Daoy (cell line): Measurements from ENCODE around the gene FAM111B. TPM values are rescaled to one million over a fixed set of nuclear protein-coding genes. Genes with fewer than 3 reads are reported as not detected.

Source experiments
- DNase-seq: peaks from one replicate; pipeline ENCODE4 v3.0.0-alpha.2; 2015; ENCODE audit warnings: low read depth
- total RNA-seq: library from RNA; depleted of rRNA; stranded (reverse); fragments of >200 nt; shearing (Covaris generic); gene quantifications from 2 replicates; pipeline ENCODE4 v1.2.3, GENCODE V29; 2014; rRNA removed

The FAM111B gene
- total RNA-seq, 1 experiment from 2014 or later: 32.3 TPM

GRCh38 chr11:59157433-59157832 lies 50.4 kb downstream of the FAM111B start:
- no peak for DNase-seq

- peak; percentile 62 for DNase-seq
Measured at GRCh38 chr11:59158206-59159068, 51.4 kb downstream of the FAM111B start.

GRCh38 chr11:59164028-59164427 lies 57.0 kb downstream of the FAM111B start:
- DNase-seq: no peak

GRCh38 chr11:59171508-59172322 lies 64.7 kb downstream of the FAM111B start, which contains the start of gene DTX4:
Gene DTX4, plus strand, starts transcription at chr11:59172132. Its CDS starts 464 bp downstream, at chr11:59172596.
- DNase-seq: peak; percentile 91

GRCh38 chr11:59172345-59173079 lies 65.5 kb downstream of the FAM111B start:
- no peak for DNase-seq

- DNase-seq: peak; percentile 22
Measured at GRCh38 chr11:59173080-59173963, 66.3 kb downstream of the FAM111B start.

GRCh38 chr11:59173964-59174663 lies 67.1 kb downstream of the FAM111B start:
- peak; percentile 46 for DNase-seq

GRCh38 chr11:59174664-59175033 lies 67.6 kb downstream of the FAM111B start:
- peak; percentile 63 for DNase-seq

- no peak for DNase-seq
Measured at GRCh38 chr11:59175091-59175501, 68.1 kb downstream of the FAM111B start.

GRCh38 chr11:59176330-59176729 lies 69.3 kb downstream of the FAM111B start:
- DNase-seq: no peak

Other genes with a start within 250 kb of the FAM111B start
- gene GLYATL1, start 167.7 kb upstream of the FAM111B start, total RNA-seq: 1.1 TPM in 1 of 2 replicates, not detected in the other
- gene GLYATL1B, start 20.9 kb upstream of the FAM111B start, total RNA-seq: not detected in 2 replicates
- 62.6 and 66.0 TPM in 2 replicates for gene FAM111A, start 35.6 kb downstream of the FAM111B start, total RNA-seq
- not detected in 2 replicates for gene DTX4, start 64.9 kb downstream of the FAM111B start, total RNA-seq
- not detected in 2 replicates for gene MPEG1, start 105.7 kb downstream of the FAM111B start, total RNA-seq